ENCODE data around the gene SYK. TPM values are rescaled to one million over a fixed set of nuclear protein-coding genes. Genes with fewer than 3 reads are reported as not detected.
A peak's percentile ranks its signal among the peaks of the same experiment; 100 is the strongest.

Gene SYK
- total RNA-seq, 4 donors from 2014 or later: 17.9 to 26.2 (median 23.2) TPM

DNA sequence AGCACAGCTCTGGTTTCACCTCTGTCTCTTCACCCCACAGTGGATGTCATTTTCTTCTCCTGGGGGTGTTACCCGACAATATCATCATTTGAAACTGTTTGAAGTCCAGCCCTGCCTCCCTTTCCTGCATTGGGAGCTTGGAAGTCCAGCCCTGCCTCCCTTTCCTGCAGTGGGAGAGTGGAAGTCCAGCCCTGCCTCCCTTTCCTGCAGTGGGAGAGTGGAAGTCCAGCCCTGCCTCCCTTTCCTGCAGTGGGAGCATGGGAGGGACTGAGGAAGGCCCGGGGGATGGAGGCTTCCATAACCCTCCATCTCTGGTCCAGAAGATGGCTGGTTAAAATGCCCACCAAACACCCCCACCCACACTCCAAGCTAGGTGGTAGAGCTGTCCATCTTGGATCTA is 59.8 kb downstream of the SYK start:
- no peak overlapping the region for H3K4me3 ChIP-seq (ENCODE audit: low read depth, poor library complexity, severe bottlenecking)
- intact Hi-C loops (cut with DNase I; ENCODE audit: low total_unique reads): no loop called here
- TF ChIP-seq CTCF (IDR thresholded peaks at IDR 0.05) (no peak), POLR2A (IDR thresholded peaks at IDR 0.05) (no peak)
- WGBS, 2 donors: 80 to 86% methylated on average over 2 of the region's 2 CpGs
- DNase-seq (ENCODE audit: low spot score in 2 of 2): peak in 1 of 2 donors; percentile 29

DNA sequence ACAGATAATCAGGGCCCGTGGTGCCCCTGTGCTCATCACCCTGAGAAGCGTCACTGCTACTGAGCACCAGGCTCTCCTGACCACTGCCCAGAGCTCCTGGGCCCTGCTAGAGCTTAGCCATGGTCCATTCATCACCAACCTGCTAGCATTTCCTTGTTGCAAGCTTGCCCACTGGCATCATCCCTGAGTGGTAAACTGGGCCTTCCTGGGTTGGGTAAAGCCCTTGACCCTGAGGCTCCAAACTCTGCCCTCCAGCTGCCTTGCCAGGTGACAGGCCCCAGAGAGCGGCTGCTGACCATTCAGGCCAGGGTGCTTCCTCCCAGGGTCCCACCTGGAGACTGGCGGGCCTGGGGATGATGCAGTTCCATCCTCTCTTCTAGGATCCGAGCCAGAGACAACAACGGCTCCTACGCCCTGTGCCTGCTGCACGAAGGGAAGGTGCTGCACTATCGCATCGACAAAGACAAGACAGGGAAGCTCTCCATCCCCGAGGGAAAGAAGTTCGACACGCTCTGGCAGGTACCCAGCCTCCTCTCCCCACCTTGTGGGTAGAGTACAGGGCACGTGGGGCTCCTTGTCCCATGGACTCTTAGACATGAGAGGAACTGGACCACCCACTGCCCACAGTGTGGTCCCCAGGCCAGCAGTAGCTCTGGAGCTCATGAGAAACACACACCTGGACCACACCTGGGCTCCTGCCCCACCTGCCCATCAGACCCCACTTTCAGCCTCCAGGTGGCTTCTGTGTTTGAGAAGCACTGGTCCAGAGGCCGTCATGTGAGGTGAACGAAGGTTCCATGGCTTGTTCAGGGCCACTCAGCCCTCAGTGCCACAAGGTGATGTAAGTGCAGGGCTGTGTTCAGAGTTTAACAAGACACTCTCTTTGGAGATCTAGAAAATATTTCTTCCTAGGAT is 60.5 kb downstream of the SYK start:
- peak in 1 of 2 donors; percentile 48 for DNase-seq (ENCODE audit: low spot score in 2 of 2)
- intact Hi-C loops (cut with DNase I; ENCODE audit: low total_unique reads): no loop called here
- TF ChIP-seq CTCF (IDR thresholded peaks at IDR 0.05) (no peak), POLR2A (IDR thresholded peaks at IDR 0.05) (no peak)
- H3K4me3 ChIP-seq (ENCODE audit: low read depth, poor library complexity, severe bottlenecking): no peak overlapping the region
- 90 to 91% methylated on average over 16 of the region's 16 CpGs for WGBS, 2 donors

DNA sequence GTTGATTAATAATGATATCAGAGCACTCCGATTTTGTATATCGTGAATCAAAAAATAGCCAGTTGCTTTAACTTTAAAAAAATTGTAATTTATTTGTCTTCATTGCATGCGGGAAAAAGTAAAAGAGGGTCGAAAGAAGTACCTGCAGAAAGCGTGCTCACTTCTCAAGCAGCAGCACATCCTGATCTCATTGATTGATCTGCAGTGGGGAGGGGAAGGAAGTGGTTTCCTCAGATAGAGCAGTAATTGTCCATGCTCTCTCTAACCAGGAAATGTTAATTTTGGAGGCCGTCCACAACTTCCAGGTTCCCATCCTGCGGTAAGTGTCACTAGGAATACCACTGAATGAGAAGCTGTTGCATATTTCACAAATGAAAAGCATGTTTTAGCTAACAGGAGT is 63.2 kb downstream of the SYK start:
- H3K4me3 ChIP-seq (ENCODE audit: low read depth, poor library complexity, severe bottlenecking): no peak overlapping the region
- DNase-seq (ENCODE audit: low spot score in 2 of 2): peak in 1 of 2 donors; percentile 45
- 69 to 81% methylated on average over 7 of the region's 7 CpGs for WGBS, 2 donors
- TF ChIP-seq POLR2A (IDR thresholded peaks at IDR 0.05) (no peak), CTCF (IDR thresholded peaks at IDR 0.05) (no peak)
- intact Hi-C loops (cut with DNase I; ENCODE audit: low total_unique reads): no loop called here

DNA sequence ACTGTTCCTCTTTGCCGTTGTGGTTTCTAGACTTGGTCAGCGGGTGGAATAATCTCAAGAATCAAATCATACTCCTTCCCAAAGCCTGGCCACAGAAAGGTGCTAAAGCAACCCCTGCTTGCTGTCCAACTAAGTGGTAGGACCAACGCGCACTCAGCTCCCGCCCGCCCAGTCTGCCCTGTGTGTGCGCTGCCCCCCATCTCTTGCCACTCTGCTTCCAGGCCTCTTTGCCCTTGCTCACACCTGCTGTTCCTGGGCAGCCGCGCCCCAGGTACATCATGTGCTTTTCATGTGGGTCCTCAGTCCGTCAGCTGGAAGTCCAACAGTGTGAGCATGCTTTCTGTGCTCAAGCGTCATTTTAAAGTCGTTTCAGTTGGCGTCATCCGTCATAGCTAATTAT is 65.5 kb downstream of the SYK start:
- intact Hi-C loops (cut with DNase I; ENCODE audit: low total_unique reads): no loop called here
- TF ChIP-seq POLR2A (IDR thresholded peaks at IDR 0.05) (no peak), CTCF (IDR thresholded peaks at IDR 0.05) (no peak)
- H3K4me3 ChIP-seq (ENCODE audit: low read depth, poor library complexity, severe bottlenecking): no peak overlapping the region
- DNase-seq (ENCODE audit: low spot score in 2 of 2): no peak
- 92 to 93% methylated on average over 14 of the region's 14 CpGs for WGBS, 2 donors

DNA sequence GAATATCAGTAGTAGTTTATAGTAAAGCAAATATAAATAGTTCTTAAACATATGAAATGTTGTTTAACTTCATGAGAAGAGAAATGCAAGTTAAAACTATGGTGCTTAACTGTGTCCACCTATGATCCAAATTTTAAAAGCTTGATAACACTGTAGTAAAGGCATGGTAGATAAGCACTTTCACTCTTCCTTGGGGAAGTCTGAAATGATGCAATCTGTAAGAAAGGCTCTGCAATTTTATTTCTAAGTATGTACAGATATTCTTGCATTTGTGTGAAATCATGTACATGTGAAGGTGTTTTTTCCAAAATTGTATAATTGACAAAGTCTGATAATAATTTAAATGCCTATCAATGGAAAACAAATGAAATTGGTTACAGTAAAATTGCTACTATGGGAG is 66.9 kb downstream of the SYK start:
- no peak overlapping the region for H3K4me3 ChIP-seq (ENCODE audit: low read depth, poor library complexity, severe bottlenecking)
- intact Hi-C loops (cut with DNase I; ENCODE audit: low total_unique reads): no loop called here
- TF ChIP-seq POLR2A (IDR thresholded peaks at IDR 0.05) (no peak), CTCF (IDR thresholded peaks at IDR 0.05) (no peak)
- DNase-seq (ENCODE audit: low spot score in 2 of 2): no peak

DNA sequence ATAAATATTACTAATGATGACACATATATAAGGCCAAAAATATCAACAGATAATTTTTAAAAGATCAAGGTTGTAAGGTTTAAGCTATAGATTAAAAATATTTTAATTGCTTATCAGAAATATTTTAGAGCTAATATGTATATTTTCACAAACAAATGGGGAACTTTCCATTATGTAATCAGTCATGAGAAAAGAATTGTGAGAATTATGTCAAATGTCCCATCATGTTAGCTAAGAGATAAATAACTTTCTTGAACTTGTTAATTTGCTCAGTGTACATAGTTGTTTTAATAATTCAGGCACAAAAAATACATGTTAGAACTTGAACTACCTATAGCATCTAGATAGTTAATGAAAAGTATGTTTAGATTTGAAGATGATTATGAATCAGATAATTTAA is 67.7 kb downstream of the SYK start:
- H3K4me3 ChIP-seq (ENCODE audit: low read depth, poor library complexity, severe bottlenecking): no peak overlapping the region
- DNase-seq (ENCODE audit: low spot score in 2 of 2): no peak
- intact Hi-C loops (cut with DNase I; ENCODE audit: low total_unique reads): no loop called here
- TF ChIP-seq CTCF (IDR thresholded peaks at IDR 0.05) (no peak), POLR2A (IDR thresholded peaks at IDR 0.05) (no peak)
